HG03060 (cell line): Measurements from ENCODE around the gene HDAC6.

ENCODE experiments used
- ATAC-seq: cut with Tn5 transposase; IDR thresholded peaks from one replicate; pipeline ENCODE4 v1.9.1; 2021; ENCODE audit warnings: low read depth, moderate number of reproducible peaks; ENCODE audit not compliant: unreplicated experiment

Gene HDAC6

GRCh38 chrX:48801280-48802088 lies at the start of gene HDAC6:
Gene HDAC6 (plus strand): TSS chrX:48802067. CDS start chrX:48802693, 626 bp downstream.
- peak; percentile 67 for ATAC-seq

DNA sequence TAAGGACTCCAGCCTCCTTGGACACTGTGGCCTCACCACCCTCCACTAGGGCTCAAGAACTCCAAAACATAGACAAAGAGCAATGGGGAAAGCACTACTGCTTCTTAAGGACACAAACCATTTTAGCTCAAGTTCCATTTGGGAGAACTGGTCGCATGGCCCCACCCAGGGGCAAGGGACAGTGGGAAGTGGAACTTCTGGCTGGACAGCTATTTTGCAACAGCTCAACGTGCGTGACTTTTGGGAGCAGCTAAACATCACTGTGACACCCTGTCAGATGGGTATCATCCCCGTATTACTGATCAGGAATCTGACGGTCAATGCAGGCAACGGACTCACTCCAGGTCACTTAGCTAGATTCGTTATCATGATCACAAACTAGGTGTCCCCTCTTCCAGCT lies 49.4 kb upstream of the HDAC6 start:
- ATAC-seq = no peak

DNA sequence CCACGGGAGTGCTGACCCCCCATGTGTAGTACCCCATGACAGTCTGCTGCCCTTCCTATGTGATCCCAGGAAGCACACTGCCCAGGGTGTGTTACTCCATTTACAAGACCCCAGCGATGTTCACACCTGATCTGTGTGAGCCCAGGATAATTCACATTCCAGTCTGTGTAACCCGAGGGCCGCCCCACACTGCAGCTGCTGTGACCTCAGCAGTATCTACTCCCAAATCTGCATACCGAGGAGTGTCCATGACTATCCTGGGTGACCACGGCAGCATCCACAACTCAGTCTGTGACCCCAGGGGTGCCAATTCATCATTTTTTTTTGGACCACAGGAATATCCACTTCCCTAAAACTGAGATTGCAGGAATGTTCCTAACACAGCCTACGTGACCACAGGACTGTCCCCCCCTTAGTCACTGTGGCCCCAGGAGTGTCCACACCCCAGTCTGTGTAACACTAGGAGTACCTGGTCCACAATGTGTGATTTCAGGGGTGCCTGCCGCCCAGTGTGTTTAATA lies 48.1 kb upstream of the HDAC6 start:
- ATAC-seq = no peak

GRCh38 chrX:48754238-48754637 lies 47.6 kb upstream of the HDAC6 start:
- ATAC-seq = no peak

- ATAC-seq = no peak
These were observed 40.0 kb upstream of the HDAC6 start, which contains the start of gene GLOD5 for GRCh38 chrX:48761674-48762471. Gene GLOD5 (plus strand): TSS chrX:48761747. CDS start chrX:48761791, 44 bp downstream.

GRCh38 chrX:48769230-48769629 lies 32.6 kb upstream of the HDAC6 start:
- no peak for ATAC-seq

DNA sequence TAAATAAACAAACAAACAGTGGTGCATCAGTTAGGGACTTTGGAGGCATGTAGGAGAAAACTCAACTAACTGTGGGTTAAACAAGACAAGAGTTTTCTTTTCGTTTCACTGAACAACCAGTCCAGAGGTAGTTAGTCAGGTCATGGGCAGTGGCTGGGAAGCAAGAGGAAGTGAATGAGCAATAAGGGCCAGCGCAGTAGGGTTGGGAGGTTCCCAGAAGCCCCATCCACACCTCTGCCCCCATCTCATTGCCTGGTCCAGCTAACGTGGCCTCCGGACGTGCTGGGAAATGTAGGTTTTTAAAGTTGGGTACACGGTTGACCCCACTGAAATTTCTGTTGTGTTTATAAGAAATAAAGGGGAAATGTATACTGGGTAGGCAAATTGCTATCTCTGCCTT lies 31.6 kb upstream of the HDAC6 start:
- no peak for ATAC-seq

DNA sequence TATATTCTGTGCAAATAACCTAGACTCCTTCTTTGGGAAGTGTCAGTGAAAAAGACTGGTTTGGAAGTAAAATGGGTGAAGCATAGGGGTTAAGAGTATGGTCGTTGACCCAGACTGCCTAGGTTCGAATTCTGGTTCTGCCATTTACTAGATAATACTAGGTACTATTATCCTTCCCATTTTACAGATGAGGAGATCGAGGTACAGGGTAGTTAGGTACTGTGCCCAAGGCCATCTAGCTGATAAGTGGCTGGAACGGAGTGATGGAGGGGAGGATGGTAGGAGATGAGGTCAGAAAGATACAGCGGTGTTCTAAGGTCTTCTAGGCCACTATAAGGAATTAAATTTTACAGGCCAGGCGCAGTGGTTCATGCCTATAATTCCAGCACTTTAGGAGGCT lies 29.3 kb upstream of the HDAC6 start:
- no peak for ATAC-seq

- ATAC-seq = no peak
These were observed 24.9 kb upstream of the HDAC6 start for GRCh38 chrX:48776818-48777439.

GRCh38 chrX:48779399-48779798 lies 22.5 kb upstream of the HDAC6 start:
- ATAC-seq = no peak

GRCh38 chrX:48781705-48782104 lies 20.2 kb upstream of the HDAC6 start:
- no peak for ATAC-seq

- ATAC-seq = no peak
These were observed 19.7 kb upstream of the HDAC6 start for GRCh38 chrX:48782216-48782615.

DNA sequence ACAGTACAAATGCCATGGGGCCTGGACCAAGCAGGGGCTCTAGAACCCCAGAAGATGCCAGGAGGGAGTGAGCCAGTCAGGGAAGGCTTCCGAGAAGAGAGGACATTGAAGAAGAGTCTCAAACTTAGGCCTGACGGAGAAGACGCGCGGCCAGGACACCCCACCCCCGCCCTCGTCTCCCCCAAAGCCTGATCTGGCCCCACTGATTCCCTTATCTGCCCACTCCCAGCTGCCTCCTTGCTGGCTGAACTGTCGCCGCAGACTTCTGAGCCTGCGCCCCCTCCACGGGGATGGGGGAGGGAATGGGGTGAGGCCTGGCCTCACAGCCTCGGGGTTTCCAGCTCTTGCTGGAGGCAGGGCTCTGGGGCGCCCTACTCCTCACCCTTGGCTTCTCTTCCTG lies 19.1 kb upstream of the HDAC6 start:
- ATAC-seq = no peak

GRCh38 chrX:48784726-48785125 lies 17.1 kb upstream of the HDAC6 start:
- no peak for ATAC-seq

DNA sequence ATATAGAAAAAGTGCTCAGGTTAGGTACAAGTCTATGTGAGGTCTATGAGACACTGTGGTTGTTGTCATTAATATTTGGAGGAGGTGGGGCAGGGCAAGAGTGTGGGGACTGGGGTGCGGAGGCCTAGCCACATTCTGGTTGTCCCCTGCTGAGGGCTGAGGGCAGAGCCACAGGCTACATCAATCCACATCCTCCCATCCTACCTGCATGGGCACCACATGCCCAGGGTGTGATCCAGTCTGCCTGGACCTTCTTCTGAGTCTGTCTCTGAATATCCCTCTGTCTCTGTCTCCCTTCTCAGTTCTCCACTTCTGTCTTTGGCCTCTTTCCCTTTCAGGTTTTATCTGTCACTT lies 16.7 kb upstream of the HDAC6 start:
- ATAC-seq = no peak

- no peak for ATAC-seq
These were observed 16.2 kb upstream of the HDAC6 start for GRCh38 chrX:48785540-48786214.

DNA sequence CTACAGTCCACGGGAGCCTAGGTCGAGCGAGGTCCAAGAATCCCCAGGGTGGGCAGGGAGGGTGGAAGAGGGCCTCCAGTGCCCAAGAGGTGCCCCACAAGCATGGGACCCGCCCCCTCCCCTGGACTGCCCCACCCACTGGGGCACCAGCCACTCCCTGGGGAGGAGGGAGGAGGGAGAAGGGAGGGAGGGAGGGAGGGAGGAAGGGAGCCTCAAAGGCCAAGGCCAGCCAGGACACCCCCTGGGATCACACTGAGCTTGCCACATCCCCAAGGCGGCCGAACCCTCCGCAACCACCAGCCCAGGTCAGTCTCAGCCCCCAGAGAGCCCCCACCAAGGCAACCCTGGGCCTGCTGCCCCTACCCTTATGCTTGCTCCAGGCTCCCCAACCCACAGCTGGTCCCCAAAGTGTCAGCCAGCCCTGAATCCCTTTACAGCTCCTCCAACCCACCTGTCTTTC lies 15.5 kb upstream of the HDAC6 start, which contains the start of gene GATA1:
TSS of gene GATA1 (plus strand) at position 250 of the 460 bp plus-strand sequence. CDS start 4,520 bp downstream, outside the sequence.
- ATAC-seq = no peak

GRCh38 chrX:48786825-48787504 lies 14.9 kb upstream of the HDAC6 start:
- no peak for ATAC-seq

DNA sequence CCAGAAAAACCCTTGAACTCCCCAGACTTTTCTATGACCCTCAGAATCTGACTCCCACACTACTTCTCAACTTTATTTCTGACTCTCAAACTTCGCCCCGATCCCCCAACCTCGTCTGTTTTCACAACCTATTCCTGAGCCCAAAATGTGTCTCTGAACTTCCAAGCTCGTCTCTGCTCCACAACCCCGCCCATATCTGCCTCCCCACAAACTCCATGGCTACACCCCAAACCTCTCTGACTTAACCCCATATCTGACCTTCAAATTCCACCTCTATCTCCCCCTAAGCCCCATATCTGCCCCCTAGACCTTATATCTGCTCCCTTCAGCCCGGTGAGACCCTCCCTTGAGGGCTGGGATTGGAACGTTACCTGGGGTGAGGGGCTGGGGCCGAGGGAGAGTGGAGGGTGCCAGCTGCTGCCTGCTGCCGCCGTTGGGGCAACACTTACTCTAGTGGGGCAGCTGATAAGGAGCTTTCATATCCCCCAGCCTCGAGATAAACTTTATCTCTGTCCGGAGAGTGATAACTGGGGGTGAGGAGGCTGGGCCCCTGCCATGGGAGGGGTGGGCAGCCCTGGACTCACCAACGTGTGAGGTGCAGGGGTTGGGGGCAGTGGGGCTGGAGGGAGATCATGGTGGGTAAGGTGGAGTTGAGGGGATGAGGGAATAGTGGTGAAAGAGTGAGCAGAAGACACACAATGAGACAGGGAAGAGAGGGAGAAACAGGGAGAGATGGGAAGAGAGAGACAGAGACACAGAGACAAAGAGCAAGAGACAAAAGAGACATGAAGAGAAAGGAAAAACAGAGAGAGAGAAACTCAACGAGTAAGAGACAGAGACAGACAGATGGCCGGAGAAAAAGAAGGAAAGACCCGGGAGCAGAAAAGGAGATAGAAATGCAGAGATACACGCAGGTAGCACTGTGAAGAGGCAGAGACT lies 14.1 kb upstream of the HDAC6 start:
- no peak for ATAC-seq
